Measurements from ENCODE around the gene RSPO3.

DNA sequence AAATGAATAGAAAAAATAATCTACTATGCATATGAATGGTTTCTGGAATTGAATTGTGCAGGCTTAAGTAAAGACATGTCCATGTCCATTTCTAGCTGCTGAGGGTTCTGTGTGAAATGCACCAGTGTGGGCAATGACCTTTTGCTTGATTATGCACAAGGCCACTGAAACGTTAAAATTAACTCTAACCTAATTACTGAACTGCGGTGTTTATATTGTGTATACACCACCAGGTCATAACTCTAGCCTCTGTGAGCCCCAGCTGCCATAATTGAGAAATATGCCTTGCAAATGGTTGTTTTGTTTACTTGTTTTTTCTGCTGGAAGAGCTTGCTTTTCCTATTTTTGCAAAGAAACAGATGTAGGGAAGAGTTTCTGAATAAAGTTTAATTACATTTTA, 46.1 kb downstream of the RSPO3 start:
- TF ChIP-seq POLR2A (IDR thresholded peaks at IDR 0.05): no peak
- TF ChIP-seq, protein P1, sequence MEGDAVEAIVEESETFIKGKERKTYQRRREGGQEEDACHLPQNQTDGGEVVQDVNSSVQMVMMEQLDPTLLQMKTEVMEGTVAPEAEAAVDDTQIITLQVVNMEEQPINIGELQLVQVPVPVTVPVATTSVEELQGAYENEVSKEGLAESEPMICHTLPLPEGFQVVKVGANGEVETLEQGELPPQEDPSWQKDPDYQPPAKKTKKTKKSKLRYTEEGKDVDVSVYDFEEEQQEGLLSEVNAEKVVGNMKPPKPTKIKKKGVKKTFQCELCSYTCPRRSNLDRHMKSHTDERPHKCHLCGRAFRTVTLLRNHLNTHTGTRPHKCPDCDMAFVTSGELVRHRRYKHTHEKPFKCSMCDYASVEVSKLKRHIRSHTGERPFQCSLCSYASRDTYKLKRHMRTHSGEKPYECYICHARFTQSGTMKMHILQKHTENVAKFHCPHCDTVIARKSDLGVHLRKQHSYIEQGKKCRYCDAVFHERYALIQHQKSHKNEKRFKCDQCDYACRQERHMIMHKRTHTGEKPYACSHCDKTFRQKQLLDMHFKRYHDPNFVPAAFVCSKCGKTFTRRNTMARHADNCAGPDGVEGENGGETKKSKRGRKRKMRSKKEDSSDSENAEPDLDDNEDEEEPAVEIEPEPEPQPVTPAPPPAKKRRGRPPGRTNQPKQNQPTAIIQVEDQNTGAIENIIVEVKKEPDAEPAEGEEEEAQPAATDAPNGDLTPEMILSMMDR (IDR thresholded peaks at IDR 0.05): no peak

Data from thyroid gland (tissue), 4 donors.